Activated CD4-positive, alpha-beta T cell treated with anti-CD3 and anti-CD28 coated beads, Interleukin-10, Interleukin-2, amounts not matched to agents 100 ng/mL and 50 ng/mL, durations not matched to agents 16 hours and 8 hours (primary cell): ENCODE results near the gene XPO6.

Source experiments
- DNase-seq: peaks from one replicate; pipeline ENCODE4 v3.0.0-alpha.2; 2020

XPO6 gene

DNA sequence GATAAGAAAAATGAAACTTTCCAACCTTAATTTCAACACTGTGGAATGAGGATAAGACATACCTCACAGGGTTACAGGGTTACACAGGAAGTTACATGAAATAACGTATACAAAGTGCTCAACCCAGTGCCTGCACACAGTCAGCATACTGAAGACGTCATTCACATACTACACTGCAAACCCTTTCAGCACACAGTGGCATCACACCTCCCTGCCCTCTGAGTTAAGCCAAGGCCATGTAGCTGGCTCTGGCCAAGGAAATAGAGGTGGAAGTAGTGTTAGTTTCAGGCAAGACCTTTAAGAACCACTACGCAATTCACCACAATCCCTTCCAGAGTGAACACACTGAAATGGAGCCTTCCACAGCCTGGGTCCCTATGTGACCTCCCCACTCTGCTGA is 101.7 kb downstream of the XPO6 start:
- DNase-seq, result no peak

DNA sequence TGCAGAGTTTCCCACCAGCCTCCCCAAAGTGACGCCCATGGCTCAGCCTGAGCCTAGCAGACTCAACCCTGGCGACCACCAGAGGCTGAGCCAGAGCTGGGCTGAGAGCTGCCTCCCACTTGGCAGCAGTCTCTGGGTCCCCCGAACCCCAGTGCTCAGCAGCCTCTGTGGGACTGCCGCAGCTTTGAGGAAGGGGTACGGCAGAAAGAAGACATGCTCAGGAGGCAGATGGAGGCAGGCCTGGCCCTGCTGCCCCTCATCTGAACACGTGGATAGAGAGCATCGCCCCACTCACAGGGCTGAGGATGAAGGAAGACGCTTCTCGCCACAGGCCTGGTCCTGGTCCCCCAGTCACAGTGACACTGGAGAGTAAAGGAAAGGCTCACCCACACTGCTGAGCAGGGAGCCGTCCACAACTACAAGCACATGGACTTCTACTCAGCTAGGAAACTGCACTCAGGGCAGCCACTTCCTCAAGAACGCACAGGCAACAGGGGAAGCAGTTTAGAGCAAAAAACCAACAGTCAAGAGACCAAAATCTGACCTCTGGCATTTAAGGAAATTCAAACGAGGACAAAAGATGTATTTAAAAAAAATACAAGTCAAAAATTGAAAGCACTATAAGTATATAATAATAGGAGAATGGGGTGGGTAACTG is 103.0 kb downstream of the XPO6 start:
- DNase-seq, result no peak

DNA sequence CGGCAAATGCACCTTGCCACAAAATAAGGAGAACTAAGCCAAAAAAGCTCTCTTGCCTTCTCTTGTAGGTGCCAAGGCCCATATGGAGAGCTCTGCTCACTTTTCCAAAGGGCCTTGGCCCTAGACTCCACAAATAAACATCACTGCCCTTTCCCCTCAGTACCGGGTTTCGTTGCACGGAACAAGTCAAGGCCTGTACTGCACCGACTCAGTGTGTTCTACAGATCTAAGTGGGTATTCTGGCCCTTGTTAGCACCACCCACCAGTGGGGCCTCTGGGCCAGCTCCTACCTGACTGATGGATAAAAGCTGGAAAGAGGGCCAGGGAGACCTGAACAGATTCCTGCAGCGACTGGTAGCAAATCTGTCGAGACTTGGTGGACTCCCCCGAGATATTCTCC is 104.5 kb downstream of the XPO6 start:
- DNase-seq, result no peak

DNA sequence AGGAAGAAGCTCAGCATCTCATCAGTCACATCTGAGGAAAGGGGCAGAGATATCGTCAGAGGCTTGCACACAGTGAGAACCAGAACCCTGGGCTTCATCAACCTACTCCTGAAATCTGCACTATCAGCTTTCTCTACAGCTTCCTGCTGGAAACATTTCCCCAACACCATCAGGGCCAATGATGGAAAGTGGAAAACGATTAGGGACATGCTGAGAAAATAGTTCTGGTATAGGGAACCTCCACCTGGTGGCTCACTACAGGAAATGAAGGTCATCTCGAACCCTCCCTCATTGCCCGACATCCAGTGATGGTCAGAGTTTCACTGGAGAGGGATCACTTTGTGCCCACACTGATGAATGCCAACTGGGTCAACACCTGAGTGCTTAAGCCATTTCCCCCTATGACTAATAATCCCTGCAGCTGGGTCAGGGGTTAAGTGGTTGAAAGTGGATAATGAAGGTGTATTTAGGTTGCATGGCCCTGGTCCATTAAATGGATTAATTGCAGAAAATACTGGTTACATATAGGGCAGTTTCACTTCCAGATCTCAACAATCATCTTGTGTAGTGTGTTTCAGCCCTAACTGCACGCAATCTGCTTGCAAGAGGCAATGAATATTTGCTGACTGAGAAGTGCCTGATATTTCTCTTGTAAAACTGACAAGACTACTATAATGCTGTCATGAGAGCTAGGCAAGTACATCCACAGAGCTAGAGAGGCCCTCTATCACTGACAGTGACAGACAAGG is 105.1 kb downstream of the XPO6 start:
- no peak for DNase-seq

DNA sequence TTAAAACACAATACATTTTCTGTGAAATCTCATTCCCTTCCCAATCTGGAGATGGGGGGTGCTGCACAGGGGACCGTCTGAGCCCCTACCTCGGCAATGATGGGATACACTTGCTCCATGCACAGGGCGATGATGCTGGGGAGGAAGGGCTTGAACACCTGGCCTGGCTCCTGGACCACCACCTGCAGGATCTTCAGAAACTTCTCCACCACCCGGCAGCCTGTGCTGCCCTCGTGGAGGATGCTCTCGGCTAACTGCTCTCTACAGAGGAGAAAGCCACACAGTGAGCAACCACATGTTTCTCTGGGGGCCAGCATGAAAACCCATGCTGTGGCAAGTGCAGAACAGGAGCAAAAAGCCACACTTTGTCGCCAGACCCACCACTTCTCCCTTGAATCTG is 105.8 kb downstream of the XPO6 start:
- DNase-seq, result no peak

DNA sequence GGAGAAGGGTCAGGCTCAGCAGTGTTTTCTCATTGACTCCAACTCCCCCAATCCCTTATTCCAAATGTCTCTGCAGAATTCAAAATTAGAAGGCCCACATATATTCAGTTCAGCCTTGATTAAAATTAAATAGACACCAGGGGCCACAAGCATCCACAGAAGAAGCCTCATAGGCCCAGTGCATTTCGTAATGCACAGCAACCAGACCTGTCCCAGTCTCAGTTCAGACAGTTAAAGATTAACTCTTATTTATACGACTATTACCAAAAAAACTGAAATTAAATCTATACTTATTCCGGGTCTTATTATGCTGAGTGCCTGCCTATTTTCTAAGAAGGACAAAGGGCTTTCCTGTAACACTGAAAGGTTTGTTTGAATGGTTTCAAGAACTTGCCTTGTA is 106.5 kb downstream of the XPO6 start:
- no peak for DNase-seq

DNA sequence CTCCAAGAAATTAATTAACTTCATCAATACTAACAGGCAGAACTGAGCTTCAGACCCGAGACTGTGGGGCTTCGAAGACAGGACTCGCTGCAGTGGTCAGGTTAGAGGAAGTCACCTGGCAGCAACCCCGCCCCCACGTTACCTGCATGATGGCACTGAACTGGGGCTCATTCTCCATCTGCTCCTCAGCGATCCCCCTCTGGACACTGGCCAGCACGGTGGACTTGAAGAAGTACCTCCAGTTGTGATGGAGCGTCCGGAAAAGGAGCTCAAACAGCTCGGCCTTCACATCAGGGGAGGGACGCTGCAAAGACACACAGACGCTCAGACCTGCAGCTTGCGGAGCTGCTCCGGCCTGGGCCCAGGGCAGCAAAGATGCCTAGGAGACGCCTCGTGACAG is 107.4 kb downstream of the XPO6 start:
- DNase-seq, result no peak

DNA sequence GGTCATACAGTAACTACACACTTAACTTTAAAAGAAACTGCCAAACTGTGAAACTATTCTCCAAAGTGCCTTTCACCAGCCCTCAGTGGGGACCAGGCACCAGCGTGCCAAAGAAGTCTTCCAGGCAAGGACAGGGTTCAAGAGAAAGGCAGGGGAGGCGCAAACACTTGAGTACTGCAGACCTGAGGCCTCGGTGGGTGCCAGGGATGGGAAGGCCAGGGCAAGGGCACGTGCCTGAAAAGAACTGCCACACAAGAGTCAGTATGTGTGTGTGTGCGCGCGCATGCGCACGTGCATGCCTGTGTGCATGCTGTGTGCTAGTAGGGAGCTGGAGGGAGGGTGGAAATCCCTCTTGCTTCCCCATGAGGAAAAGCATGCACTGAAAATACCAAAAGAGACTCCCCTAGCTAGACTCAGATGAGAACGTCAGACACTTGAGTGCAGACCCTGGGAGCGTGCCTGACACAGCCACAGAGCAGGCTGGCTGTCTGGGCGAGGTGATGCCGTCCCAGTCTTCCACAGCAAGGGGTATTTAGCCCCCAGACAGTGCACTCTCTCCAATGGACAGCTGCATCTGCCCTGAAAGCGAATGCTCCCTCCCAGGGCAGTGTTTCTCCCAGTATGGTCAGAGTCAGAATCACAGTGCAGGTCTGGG is 108.1 kb downstream of the XPO6 start:
- DNase-seq, result no peak

DNA sequence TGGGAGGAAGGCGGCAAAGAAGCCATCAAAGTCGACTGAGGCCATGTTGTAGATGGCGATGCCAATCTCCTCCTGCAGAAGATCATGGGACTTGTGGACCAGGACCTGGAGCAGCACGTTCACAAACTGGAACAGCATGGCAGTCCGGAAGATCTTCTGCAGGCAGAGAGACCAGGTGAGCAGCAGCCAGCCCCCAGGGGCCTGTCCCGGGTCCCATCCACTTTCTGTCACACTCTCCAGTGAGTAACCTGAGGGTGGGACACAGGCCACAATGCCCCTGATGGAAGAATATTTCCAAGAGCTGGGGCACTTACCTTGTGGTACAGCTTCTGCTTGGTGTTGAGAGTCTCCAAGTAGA is 110.3 kb downstream of the XPO6 start:
- no peak for DNase-seq

DNA sequence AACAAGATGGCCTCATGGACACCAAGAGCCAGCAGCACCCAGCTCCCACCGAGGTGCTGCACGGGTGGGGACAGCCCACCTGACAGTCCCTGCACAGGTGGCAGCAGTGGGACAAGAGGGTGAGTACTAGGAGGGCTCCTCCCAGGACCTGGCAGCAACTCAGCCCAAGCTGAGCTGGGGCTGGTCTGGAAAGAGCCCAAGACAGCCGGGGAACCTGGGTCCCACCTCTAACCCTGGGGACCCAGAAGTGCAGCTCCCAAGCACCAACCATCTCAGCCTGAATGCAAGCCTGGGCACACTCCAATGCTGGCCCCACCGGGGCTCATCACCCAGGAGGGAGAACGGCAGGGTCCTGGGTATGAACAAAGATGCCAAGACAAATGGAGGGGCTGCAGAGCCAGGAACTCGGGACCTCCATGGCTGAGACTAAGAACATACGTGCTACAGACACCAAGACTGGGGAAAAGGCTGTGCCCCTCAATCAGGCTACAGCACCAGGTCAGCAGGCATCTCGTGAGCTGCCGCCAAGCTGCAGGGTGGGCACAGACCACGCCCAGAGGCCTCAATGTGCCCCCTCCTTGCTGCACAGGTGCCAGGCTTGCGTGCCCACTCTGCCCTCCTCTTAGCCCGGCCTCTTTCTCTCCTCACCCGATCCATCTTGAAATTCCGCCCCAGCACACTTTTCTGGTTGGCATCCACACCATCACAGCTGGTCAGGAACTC is 110.8 kb downstream of the XPO6 start:
- no peak for DNase-seq

DNA sequence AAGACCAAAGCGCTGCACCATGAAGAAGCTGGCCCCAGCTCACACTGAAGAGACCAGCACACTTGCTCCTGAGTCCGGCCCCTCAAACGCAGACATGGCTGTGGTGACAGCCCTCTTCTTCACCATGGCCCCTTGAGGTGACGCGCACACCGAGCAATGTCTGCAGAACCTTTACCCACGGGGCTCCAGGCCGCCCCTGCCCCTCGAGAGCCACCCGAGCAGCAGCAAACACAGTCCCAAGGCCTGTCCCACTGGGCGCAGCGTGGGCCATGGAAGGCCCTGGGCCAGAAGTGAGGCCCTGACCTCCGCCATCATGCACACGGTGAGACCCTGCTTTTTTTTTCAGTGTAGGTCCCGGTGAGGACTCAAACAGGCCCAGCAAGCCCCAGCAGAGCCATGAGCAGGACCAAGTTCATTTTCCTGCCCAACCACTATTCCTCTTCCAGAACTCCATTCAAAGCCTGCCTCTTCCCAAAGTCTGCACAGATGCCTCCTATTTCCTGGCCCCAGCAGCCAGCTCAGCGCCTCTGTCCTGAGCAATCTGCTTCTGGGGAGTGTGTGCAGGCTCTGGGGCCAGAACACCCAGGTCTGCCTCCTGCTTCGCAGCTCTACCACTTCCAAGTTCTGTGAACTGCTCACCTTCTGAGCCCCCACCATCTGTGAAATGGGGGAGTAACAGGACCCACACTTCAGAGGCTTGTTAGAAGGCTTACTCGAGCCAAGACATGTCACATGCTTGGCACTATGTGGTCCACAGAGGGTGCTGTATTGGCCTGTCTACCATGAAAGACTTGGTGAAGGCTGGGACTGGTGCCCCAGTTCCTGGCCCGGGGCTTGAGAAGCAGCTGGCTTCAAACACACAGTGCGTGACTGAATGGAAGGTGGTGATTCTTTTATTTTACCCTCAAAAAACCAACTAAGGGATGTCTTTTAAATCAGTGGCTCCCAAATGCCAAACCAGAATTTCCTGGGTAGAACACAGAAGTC is 112.5 kb downstream of the XPO6 start:
- DNase-seq, result no peak

DNA sequence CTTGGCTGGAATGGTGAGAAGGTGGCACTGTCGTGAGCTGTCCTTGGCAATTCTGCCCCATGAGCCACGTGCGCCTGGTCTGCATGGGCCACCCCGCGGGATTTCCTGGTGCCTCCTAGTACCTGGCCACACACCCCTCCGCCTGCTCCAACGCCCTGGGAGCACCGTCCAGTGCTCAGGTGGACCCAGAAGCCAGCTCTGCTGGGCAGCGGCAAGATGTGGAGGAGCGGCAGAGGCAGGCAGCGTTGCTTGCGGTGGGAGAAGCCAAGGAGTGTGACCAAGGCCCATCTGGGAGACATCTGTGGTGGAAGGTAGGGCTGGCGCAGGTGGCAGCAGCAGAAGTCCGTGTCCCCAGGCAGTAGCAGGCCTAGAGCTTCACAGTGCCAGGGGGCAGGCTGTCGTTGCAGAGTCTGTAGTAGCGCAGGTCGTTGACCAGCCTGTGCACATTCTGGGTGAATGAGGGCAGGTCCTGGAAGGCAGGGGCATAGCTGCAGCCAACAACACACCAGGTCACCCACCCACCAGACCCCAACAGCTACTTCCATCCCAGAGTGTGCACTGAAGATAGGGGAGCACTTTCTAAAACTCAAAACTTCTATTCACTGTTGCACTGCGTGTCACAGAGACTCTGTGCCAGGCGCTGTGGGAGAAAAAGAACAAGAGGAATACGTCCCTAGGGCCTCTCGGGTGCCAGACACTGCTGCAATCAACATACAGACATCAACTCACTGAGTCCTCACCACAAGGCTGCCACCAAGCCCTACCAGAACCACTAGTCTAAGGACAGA is 113.4 kb downstream of the XPO6 start:
- no peak for DNase-seq

DNA sequence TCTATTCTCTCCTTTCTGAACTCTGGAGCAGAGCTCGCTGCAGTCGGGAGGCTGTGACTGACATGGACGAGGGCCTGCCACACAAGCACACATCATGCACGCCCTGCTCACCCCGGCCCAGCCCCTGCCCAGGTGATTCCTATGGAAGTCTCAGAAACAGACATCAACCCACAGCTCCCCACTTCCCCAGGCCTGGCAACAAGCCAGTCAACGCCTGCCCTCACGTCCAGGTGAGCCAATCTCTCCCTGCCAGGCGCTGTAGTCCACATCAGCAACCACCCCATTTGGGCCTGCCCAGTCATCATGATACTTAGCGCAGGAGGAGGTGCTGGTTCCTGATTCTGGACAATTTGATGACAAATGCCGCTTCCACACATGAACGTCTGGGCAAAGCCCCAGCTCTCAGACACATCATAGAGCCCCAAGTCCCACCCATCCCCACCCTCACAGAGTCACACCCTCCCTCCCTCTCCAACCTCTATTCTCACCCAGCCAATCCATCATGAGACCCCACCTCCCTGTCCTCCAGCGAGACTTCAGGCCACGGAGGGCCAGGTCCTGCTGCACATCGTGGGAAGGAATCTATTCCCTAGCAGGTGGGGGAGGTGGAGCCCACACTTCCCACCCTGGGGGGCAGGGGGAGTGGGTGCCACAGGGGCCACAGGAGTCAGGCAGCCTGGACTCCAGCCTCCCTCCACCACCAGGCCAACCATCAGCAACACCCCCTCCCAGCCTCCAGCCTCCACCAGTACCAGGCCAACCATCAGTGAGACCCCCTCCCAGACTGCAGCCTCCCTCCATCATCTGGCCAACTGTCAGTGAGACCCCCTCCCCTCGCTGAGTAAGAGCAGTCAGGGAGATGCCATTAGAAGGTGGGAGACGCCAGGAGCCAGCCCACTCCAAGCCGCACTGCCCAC is 114.5 kb downstream of the XPO6 start:
- no peak for DNase-seq

DNA sequence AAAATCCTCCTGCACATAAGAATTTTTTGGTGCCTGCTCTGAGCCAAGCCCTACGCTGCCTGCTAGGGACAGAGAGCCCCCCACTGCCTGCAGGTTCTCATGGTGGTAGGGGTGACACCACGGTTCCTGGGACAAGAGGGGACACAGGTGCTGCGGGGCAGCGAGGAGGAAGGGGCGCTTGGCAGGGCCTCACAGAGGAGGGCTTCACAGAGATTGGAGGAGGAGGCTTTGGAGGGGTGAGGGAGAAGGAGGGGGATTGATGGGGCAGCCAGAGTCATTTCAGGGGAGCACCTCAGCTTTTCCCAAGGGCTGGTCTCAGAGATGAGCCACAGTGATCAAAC is 118.4 kb downstream of the XPO6 start:
- DNase-seq, result no peak

DNA sequence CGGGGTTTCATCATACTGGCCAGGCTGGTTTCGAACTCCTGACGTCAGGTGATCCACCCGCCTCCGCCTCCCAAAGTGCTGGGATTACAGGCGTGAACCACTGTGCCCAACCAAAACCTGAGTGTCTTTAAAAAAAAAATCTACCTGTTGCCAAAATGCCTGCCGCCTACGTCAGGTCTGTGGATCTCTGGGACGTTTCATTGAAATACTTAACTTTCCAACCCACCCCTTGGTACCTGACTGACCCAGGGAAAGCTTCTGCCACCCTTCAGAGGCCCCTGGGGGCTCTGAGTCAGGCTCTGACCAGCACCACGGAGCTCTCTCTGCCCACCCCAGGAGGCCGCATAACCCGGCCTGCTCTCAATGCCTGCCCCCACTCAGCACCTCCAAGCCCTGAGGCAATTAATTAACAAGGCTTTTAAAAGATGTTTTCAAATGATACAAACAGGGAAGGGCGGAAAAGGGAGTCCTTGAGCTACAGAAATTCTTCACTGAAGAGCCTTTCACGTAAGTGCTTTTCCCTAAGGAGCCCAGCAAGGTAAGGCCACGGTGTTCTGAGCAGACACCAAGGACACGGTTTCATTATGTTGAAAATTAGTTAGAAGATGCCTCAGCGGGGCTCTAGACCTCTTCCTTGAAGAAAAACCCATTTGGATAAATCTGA is 118.9 kb downstream of the XPO6 start:
- no peak for DNase-seq

DNA sequence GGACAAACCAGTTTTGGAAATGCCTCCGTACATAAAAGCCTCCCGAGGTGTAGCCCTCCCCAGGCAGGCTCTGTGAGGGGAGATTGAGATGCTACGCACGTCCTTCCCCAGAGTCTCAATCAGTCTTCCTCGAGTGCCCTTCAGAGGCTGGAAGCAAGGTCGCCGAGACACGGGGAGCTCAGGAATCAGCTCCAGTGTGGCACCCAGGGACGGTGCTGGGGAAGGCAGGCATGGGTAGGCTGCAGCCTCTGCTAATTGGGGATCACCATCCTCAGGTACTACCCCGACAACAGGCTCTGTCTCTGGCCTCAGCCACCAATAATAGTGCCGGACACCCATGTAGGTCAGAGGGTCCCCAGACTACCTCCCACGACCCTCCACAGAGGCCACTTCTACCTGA is 120.1 kb downstream of the XPO6 start:
- no peak for DNase-seq

DNA sequence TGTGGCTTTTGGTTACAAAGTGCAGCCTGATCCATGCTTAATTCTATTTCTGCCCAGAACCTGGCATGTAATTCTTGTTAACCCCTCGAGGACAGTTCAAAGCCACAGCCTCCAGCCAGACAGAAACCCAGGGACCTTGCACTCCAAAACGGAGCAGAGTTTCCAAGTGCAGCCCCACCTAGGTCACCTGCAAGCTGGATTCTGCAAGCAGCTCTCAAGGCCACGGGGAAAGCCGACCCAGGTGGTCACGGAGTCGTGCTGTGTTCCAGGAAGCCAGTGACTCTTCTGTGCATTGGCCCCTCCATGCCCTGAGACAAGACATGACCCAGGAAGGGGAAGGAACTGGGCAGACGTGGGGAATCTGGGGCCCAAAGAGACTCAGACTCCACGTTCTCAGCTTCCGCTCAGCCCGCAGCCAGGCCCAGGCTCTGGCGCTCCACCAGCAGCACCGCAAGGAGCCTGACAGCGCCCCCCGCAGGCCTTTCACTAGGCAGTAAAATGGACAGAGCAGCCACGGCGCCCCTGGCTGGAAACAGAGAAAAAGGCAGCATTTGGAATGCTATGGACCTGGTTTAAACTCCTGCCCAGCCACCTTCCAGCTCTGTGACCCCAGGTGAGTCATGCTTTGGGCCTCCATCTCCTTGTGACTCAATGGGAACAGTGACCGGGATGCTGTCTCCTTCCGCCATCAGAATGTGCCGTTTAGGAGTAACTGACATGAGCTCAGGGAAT is 121.0 kb downstream of the XPO6 start:
- no peak for DNase-seq

DNA sequence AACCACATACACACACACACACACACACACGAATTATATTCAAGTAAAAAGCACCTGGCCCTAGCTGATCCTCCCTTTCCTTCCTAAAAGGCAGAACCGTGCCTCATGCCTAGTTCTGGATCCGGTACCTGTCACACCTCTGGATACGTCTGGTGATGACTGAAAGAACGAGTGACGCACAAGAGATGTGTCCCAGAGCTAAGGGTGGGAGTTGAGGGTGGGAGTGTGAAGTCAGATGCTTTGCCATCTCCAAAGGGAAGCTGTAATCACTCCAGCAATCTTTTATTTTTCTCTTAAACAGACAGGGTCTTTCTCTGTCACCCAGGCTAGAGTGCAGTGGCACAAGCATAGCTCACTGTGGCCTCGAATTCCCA is 121.8 kb downstream of the XPO6 start:
- no peak for DNase-seq

DNA sequence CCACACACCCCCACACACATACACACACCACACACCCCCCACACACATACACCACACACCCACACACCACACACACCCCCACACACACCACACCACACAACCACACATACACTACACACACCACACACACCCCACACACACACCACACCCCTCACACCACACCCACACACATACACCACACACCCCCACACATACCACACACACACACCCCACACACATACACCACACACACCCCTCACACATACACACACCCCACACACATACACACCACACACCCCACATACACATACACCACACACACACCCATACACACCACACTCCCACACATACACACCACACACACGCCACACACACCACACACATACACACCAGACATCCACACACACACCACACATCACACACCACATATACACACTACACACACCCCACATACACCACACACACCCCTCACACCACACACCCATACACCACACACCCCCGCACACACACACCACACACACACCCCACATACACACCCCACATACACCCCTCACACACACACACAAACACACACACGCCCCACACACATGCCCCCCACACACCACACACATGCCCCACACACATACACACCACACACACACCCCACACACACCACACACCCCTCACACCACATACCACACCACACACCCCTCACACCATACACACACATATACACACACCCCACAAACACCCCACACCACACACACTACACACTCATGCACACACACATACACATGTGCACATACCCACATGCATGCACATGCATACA is 122.4 kb downstream of the XPO6 start:
- no peak for DNase-seq
